Measurements from ENCODE around the gene GOT2.
"Not testable (repeated sequence)": the region's sequence is repeated elsewhere in the genome, so short reads cannot be mapped to it uniquely, and the experiment has no call there.

GOT2 gene

GRCh38 chr16:58738672-58739296 is 4.7 kb upstream of the GOT2 start:
- CTCF ChIA-PET: interaction anchor here (0.8 to 2.0 kb wide), 2 partner anchors 8 to 17 kb away, joined by 3 to 8 read pairs; no protein-coding TSS in a partner anchor
- H3K9me3 ChIP-seq (ENCODE audit: control insufficient read depth, insufficient read depth, low read depth, low read length): no peaks in the 10 kb centered on the region
- H3K36me3 ChIP-seq (ENCODE audit: control insufficient read depth in 2 of 2, insufficient read depth in 1 of 2, low read length in 2 of 2): no peaks in the 10 kb centered on the region
- TF ChIP-seq, protein P1, sequence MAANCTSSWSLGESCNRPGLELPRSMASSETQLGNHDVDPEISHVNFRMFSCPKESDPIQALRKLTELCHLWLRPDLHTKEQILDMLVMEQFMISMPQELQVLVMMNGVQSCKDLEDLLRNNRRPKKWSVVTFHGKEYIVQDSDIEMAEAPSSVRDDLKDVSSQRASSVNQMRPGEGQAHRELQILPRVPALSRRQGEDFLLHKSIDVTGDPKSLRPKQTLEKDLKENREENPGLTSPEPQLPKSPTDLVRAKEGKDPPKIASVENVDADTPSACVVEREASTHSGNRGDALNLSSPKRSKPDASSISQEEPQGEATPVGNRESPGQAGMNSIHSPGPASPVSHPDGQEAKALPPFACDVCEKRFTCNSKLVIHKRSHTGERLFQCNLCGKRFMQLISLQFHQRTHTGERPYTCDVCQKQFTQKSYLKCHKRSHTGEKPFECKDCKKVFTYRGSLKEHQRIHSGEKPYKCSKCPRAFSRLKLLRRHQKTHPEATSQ (tag by site-specific recombination; IDR thresholded peaks at IDR 0.05): no peak
- TF ChIP-seq TCF7L2 (IDR thresholded peaks at IDR 0.05; ENCODE audit: borderline replicate concordance, low read depth, low read length): no peak
- TF ChIP-seq BCL11A (tag by site-specific recombination; IDR thresholded peaks at IDR 0.05; ENCODE audit: low read depth): no peak
- no peak for TF ChIP-seq GLI2 (tag by site-specific recombination; IDR thresholded peaks at IDR 0.05; ENCODE audit: borderline replicate concordance, low read depth)
- TF ChIP-seq ZFP3 (tag by site-specific recombination; IDR thresholded peaks at IDR 0.05; ENCODE audit: low read depth): no peak
- no peak for TF ChIP-seq YY1 (tag by site-specific recombination; IDR thresholded peaks at IDR 0.05)
- TF ChIP-seq, protein P2, sequence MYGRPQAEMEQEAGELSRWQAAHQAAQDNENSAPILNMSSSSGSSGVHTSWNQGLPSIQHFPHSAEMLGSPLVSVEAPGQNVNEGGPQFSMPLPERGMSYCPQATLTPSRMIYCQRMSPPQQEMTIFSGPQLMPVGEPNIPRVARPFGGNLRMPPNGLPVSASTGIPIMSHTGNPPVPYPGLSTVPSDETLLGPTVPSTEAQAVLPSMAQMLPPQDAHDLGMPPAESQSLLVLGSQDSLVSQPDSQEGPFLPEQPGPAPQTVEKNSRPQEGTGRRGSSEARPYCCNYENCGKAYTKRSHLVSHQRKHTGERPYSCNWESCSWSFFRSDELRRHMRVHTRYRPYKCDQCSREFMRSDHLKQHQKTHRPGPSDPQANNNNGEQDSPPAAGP (tag by site-specific recombination; IDR thresholded peaks at IDR 0.05): no peak
- no peak for TF ChIP-seq ZNF791 (tag by site-specific recombination; IDR thresholded peaks at IDR 0.05)
- no peak for TF ChIP-seq KLF16 (tag by site-specific recombination; IDR thresholded peaks at IDR 0.05)
- no peak for TF ChIP-seq OSR2 (tag by site-specific recombination; IDR thresholded peaks at IDR 0.05)
- TF ChIP-seq ZNF768 (tag by site-specific recombination; IDR thresholded peaks at IDR 0.05): no peak
- TF ChIP-seq ZNF571 (tag by site-specific recombination; IDR thresholded peaks at IDR 0.05): no peak
- H3K4me1 ChIP-seq (ENCODE audit: control insufficient read depth, insufficient read depth, low read length): no peaks in the 10 kb centered on the region
- POLR2A ChIA-PET: no interaction called here
- no peak overlapping the region for H3K27ac ChIP-seq (ENCODE audit: extremely low read depth, low read depth, low read length)
- H3K4me3 ChIP-seq (ENCODE audit: low read depth, low read length): no peak overlapping the region

DNA sequence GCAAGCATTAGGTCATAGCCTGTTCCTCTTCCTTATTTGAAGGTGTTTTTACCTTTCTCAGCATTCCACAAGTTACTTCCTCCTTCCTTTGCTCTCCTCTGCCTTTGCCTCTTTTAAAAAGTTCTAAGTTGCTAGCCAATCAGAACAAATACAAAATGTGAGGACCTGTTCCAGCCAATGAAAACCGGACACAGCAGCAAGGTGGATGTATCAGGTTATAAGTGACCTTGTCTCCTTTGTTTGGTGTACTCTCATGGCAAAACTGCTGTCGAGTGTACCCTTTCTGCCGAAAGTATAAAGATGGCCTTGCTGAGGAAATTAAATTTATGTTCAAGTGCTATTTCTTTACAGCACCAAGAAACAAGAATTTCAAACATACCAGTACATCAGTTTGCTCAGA is 2.2 kb upstream of the GOT2 start:
- peaks cover 0 to 11% of the 10 kb centered on the region in 2 experiments; a peak in 2 of 3 replicates for H3K36me3 ChIP-seq (ENCODE audit: control insufficient read depth in 2 of 2, insufficient read depth in 1 of 2, low read length in 2 of 2)
- POLR2A ChIA-PET; H3K4me3 ChIP-seq (ENCODE audit: low read depth, low read length); H3K27ac ChIP-seq (ENCODE audit: extremely low read depth, low read depth, low read length); CTCF ChIA-PET; H3K9me3 ChIP-seq (ENCODE audit: control insufficient read depth, insufficient read depth, low read depth, low read length); H3K4me1 ChIP-seq (ENCODE audit: control insufficient read depth, insufficient read depth, low read length): not testable (repeated sequence)

GRCh38 chr16:58734459-58734787 is 307 bp upstream of the GOT2 start:
- CTCF ChIA-PET: interaction anchor here (0.6 to 0.7 kb wide), 3 partner anchors 10 to 915 kb away, joined by 3 read pairs; no protein-coding TSS in a partner anchor
- no peaks in the 10 kb centered on the region for H3K9me3 ChIP-seq (ENCODE audit: control insufficient read depth, insufficient read depth, low read depth, low read length)
- POLR2A ChIA-PET: interaction anchor here (0.5 kb wide), 1 partner anchor 11 kb away, joined by 3 read pairs; no protein-coding TSS in a partner anchor

More at GRCh38 chr16:58734459-58734787, 307 bp upstream of the GOT2 start:
- TF ChIP-seq ZBTB8A (tag by site-specific recombination; IDR thresholded peaks at IDR 0.05) (0 out of 2 replicates have a peak, but pooled peaks have one; percentile 1), KLF7 (tag by site-specific recombination; IDR thresholded peaks at IDR 0.05; ENCODE audit: borderline replicate concordance) (0 out of 2 replicates have a peak, but pooled peaks have one; percentile 20), KLF16 (tag by site-specific recombination; IDR thresholded peaks at IDR 0.05) (no peak), ZNF561 (tag by site-specific recombination; IDR thresholded peaks at IDR 0.05; ENCODE audit: borderline replicate concordance) (0 out of 2 replicates have a peak, but pooled peaks have one; percentile 1), ZNF664 (tag by site-specific recombination; IDR thresholded peaks at IDR 0.05) (0 out of 2 replicates have a peak, but pooled peaks have one; percentile 5), ZNF24 (tag by site-specific recombination; IDR thresholded peaks at IDR 0.05) (peak; percentile 6; the same call in 1 of the 2 replicates), ZEB2 (tag by site-specific recombination; IDR thresholded peaks at IDR 0.05) (0 out of 2 replicates have a peak, but pooled peaks have one; percentile 1), YY1 (tag by site-specific recombination; IDR thresholded peaks at IDR 0.05) (0 out of 2 replicates have a peak, but pooled peaks have one; percentile 0), ZNF600 (tag by site-specific recombination; IDR thresholded peaks at IDR 0.05) (peak; percentile 16), ZBTB21 (tag by site-specific recombination; IDR thresholded peaks at IDR 0.05) (peak; percentile 5; the same call in 1 of the 2 replicates), ZNF184 (tag by site-specific recombination; IDR thresholded peaks at IDR 0.05) (0 out of 2 replicates have a peak, but pooled peaks have one; percentile 32)
- TF ChIP-seq, protein P3, sequence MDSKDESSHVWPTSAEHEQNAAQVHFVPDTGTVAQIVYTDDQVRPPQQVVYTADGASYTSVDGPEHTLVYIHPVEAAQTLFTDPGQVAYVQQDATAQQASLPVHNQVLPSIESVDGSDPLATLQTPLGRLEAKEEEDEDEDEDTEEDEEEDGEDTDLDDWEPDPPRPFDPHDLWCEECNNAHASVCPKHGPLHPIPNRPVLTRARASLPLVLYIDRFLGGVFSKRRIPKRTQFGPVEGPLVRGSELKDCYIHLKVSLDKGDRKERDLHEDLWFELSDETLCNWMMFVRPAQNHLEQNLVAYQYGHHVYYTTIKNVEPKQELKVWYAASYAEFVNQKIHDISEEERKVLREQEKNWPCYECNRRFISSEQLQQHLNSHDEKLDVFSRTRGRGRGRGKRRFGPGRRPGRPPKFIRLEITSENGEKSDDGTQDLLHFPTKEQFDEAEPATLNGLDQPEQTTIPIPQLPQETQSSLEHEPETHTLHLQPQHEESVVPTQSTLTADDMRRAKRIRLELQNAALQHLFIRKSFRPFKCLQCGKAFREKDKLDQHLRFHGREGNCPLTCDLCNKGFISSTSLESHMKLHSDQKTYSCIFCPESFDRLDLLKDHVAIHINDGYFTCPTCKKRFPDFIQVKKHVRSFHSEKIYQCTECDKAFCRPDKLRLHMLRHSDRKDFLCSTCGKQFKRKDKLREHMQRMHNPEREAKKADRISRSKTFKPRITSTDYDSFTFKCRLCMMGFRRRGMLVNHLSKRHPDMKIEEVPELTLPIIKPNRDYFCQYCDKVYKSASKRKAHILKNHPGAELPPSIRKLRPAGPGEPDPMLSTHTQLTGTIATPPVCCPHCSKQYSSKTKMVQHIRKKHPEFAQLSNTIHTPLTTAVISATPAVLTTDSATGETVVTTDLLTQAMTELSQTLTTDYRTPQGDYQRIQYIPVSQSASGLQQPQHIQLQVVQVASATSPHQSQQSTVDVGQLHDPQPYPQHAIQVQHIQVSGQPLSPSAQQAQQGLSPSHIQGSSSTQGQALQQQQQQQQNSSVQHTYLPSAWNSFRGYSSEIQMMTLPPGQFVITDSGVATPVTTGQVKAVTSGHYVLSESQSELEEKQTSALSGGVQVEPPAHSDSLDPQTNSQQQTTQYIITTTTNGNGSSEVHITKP (tag by site-specific recombination; IDR thresholded peaks at IDR 0.05): no peak
- TF ChIP-seq, protein P4, sequence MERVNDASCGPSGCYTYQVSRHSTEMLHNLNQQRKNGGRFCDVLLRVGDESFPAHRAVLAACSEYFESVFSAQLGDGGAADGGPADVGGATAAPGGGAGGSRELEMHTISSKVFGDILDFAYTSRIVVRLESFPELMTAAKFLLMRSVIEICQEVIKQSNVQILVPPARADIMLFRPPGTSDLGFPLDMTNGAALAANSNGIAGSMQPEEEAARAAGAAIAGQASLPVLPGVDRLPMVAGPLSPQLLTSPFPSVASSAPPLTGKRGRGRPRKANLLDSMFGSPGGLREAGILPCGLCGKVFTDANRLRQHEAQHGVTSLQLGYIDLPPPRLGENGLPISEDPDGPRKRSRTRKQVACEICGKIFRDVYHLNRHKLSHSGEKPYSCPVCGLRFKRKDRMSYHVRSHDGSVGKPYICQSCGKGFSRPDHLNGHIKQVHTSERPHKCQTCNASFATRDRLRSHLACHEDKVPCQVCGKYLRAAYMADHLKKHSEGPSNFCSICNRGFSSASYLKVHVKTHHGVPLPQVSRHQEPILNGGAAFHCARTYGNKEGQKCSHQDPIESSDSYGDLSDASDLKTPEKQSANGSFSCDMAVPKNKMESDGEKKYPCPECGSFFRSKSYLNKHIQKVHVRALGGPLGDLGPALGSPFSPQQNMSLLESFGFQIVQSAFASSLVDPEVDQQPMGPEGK (tag by site-specific recombination; IDR thresholded peaks at IDR 0.05): no peak
- Histone ChIP-seq H3K27ac (ENCODE audit: extremely low read depth, low read depth, low read length) (no peak overlapping the region), H3K36me3 (ENCODE audit: control insufficient read depth in 2 of 2, insufficient read depth in 1 of 2, low read length in 2 of 2) (peaks cover 0 to 25% of the 10 kb centered on the region in 2 experiments; a peak in 2 of 3 replicates), H3K4me3 (ENCODE audit: low read depth, low read length) (no peak overlapping the region; the same call in 1 of the 2 replicates), H3K4me1 (ENCODE audit: control insufficient read depth, insufficient read depth, low read length) (peaks cover 8% of the 10 kb centered on the region; the same call in 1 of the 2 replicates)
